Mesenchymal stem cell (in vitro differentiated cells and primary cell): Measurements from ENCODE around the gene TSPAN5.
A peak's percentile ranks its signal among the peaks of the same experiment; 100 is the strongest.
"Not testable (repeated sequence)": the region's sequence is repeated elsewhere in the genome, so short reads cannot be mapped to it uniquely, and the experiment has no call there.

Source experiments
- DNase-seq: peaks from one replicate; pipeline ENCODE4 v3.0.0-alpha.2; 2013
- H2AFZ ChIP-seq: one replicate; pipeline ENCODE4 v1.6.1; 2013; ENCODE audit warnings: low read depth, mild to moderate bottlenecking, control low read depth, inconsistent platforms, low read length, moderate library complexity
- H2AK5ac ChIP-seq: 2 replicates; pipeline ENCODE4 v1.6.1; 2013; ENCODE audit warnings: low read length, moderate library complexity, mild to moderate bottlenecking, inconsistent platforms; ENCODE audit not compliant: severe bottlenecking
- H2BK120ac ChIP-seq: one replicate; pipeline ENCODE4 v1.6.1; 2013; ENCODE audit warnings: low read depth, mild to moderate bottlenecking, inconsistent platforms, low read length, moderate library complexity
- H2BK12ac ChIP-seq, 2 experiments: one replicate each; pipeline ENCODE4 v1.6.1; 2013; ENCODE audit warnings: inconsistent platforms in 2 of 2, low read length in 2 of 2, mild to moderate bottlenecking in 2 of 2, moderate library complexity in 2 of 2, control low read depth in 1 of 2
- H2BK15ac ChIP-seq: one replicate; pipeline ENCODE4 v1.6.1; 2013; ENCODE audit warnings: mild to moderate bottlenecking, low read depth, inconsistent platforms; ENCODE audit not compliant: poor library complexity, severe bottlenecking
- H2BK5ac ChIP-seq: 2 replicates; pipeline ENCODE4 v1.6.1; 2013; ENCODE audit warnings: low read depth, mild to moderate bottlenecking, low read length, control low read depth, inconsistent platforms; ENCODE audit not compliant: poor library complexity, severe bottlenecking
- H3K14ac ChIP-seq, 2 experiments: one replicate each; pipeline ENCODE4 v1.6.1; 2013; ENCODE audit warnings: inconsistent platforms in 2 of 2, low read length in 2 of 2, control low read depth in 1 of 2, mild to moderate bottlenecking in 1 of 2, moderate library complexity in 1 of 2
- H3K18ac ChIP-seq, 2 experiments: one replicate each; pipeline ENCODE4 v1.6.1; 2013; ENCODE audit warnings: inconsistent platforms in 2 of 2, low read length in 2 of 2, control low read depth in 1 of 2, low read depth in 1 of 2, mild to moderate bottlenecking in 1 of 2
- H3K23ac ChIP-seq, 2 experiments: one replicate each; pipeline ENCODE4 v1.6.1; 2013; ENCODE audit warnings: inconsistent platforms in 2 of 2, low read length in 2 of 2, mild to moderate bottlenecking in 2 of 2, moderate library complexity in 2 of 2, control low read depth in 1 of 2
- H3K27ac ChIP-seq: 2 replicates; pipeline ENCODE4 v1.5.1; 2013; ENCODE audit warnings: mild to moderate bottlenecking, moderate library complexity, low read length, control low read depth, inconsistent platforms; ENCODE audit not compliant: poor library complexity, severe bottlenecking
- H3K27me3 ChIP-seq, 2 experiments: 2 replicates each; pipeline versions ENCODE4 v1.6.1 to v1.7.0; 2013; ENCODE audit warnings: low read length in 2 of 2, mild to moderate bottlenecking in 2 of 2, moderate library complexity in 2 of 2, control low read depth in 1 of 2, inconsistent platforms in 1 of 2; ENCODE audit not compliant: control insufficient read depth in 1 of 2, insufficient read depth in 1 of 2
- H3K36me3 ChIP-seq, 2 experiments: 2 replicates each; pipeline versions ENCODE4 v1.6.1 to v1.7.0; 2013; ENCODE audit warnings: low read length in 2 of 2, control low read depth in 1 of 2, inconsistent platforms in 1 of 2, low read depth in 1 of 2, mild to moderate bottlenecking in 1 of 2; ENCODE audit not compliant: insufficient read depth in 2 of 2, control insufficient read depth in 1 of 2
- H3K4ac ChIP-seq, 2 experiments: one replicate each; pipeline ENCODE4 v1.6.1; 2013; ENCODE audit warnings: inconsistent platforms in 2 of 2, low read length in 2 of 2, mild to moderate bottlenecking in 2 of 2, moderate library complexity in 2 of 2, control low read depth in 1 of 2, low read depth in 1 of 2
- H3K4me1 ChIP-seq: 2 replicates; pipeline ENCODE4 v1.6.1; 2013; ENCODE audit warnings: low read depth, low read length, control low read depth; ENCODE audit not compliant: control insufficient read depth, insufficient read depth
- H3K4me2 ChIP-seq: 2 replicates; pipeline ENCODE4 v1.6.1; 2013; ENCODE audit warnings: low read length, mild to moderate bottlenecking, inconsistent platforms; ENCODE audit not compliant: poor library complexity, severe bottlenecking
- H3K4me3 ChIP-seq, 2 experiments: 2 replicates each; pipeline versions ENCODE4 v1.5.1 to v1.7.0; 2013; ENCODE audit warnings: low read length in 2 of 2, mild to moderate bottlenecking in 2 of 2, control low read depth in 1 of 2, low read depth in 1 of 2; ENCODE audit not compliant: insufficient read depth in 1 of 2
- H3K79me1 ChIP-seq: replicated peaks from 2 replicates; pipeline ENCODE4 v1.6.1; 2013; ENCODE audit warnings: mild to moderate bottlenecking, control low read depth, low read length, inconsistent platforms; ENCODE audit not compliant: poor library complexity, severe bottlenecking
- H3K9ac ChIP-seq: 2 replicates; pipeline ENCODE4 v1.7.0; 2013; ENCODE audit warnings: mild to moderate bottlenecking, low read length, moderate library complexity
- H3K9me3 ChIP-seq: 2 replicates; pipeline ENCODE4 v1.7.0; 2013; ENCODE audit warnings: mild to moderate bottlenecking, low read length; ENCODE audit not compliant: control insufficient read depth
- H4K8ac ChIP-seq: one replicate; pipeline ENCODE4 v1.6.1; 2013; ENCODE audit warnings: inconsistent platforms, mild to moderate bottlenecking, low read length, moderate library complexity
- H4K91ac ChIP-seq: one replicate; pipeline ENCODE4 v1.6.1; 2013; ENCODE audit warnings: mild to moderate bottlenecking, low read length, inconsistent platforms
- WGBS: methylation state at CpG from one replicate; pipeline ENCODE4 v1.1.7; 2013; ENCODE audit warnings: mixed read lengths; 5-methylcytosine and 5-hydroxymethylcytosine counted together

The TSPAN5 gene

DNA sequence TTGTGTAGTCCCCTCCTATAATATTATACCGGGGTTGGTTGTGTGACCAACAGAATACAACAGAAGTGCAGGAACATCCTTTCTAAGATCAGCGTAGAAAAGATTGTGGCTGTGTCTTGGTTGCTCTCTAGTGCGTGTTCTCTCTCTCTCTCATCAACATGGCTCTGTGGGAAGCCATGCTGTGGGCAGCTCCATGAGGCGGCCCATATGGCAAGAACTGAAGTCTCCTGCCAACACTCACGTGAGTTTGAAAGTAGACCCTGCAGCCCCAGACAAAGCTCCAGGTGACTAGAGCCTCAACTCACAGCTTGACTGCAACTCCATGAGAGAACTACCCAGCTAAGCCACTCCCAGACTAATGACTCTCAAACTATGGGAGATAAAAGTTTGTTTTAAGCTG, 118.7 kb downstream of the TSPAN5 start:
- Histone ChIP-seq H3K27ac (no peak overlapping the region), H3K14ac (no peak overlapping the region), H3K9ac (no peak overlapping the region), H2BK120ac (no peak overlapping the region), H2BK12ac (no peak overlapping the region), H3K27me3 (no peaks in the 10 kb centered on the region), H2BK5ac (no peak overlapping the region), H3K4me2 (no peak overlapping the region), H3K18ac (no peak overlapping the region), H3K9me3 (no peaks in the 10 kb centered on the region), H3K4me1 (peaks cover 3% of the 10 kb centered on the region), H3K4me3 (no peak overlapping the region), H3K23ac (no peak overlapping the region), H2BK15ac (no peak overlapping the region), H4K91ac (peak overlapping the region; percentile 39), H4K8ac (no peak overlapping the region), H2AFZ (no peak overlapping the region), H3K36me3 (peaks cover 0 to 19% of the 10 kb centered on the region in 2 experiments), H2AK5ac (no peak overlapping the region), H3K79me1 (peaks cover 38% of the 10 kb centered on the region), H3K4ac (no peak overlapping the region)
- WGBS = over 99% methylated on average over 5 of the region's 5 CpGs
- DNase-seq = no peak

DNA sequence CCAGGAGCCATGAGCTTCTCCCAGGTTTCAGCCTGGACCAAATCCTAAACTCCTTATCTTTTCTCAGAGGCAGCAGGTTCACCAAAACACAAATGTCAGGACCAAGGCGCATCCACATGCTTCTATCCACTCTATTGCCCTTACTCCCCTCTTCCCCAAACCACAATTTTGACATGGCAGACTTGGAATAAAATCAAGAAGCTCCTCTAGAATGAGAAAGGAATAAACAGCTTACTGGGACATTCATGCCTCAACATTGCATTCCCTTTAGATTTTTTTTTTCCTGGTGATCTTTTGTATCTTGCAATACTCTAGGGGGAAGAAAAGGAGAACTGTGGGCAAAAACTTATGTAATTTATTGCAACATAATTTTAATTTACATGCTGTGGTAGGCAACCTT, 119.1 kb downstream of the TSPAN5 start:
- Histone ChIP-seq H3K9me3 (no peaks in the 10 kb centered on the region), H3K27me3 (no peaks in the 10 kb centered on the region)
- WGBS = 88% methylated on average over 1 of the region's 1 CpG

DNA sequence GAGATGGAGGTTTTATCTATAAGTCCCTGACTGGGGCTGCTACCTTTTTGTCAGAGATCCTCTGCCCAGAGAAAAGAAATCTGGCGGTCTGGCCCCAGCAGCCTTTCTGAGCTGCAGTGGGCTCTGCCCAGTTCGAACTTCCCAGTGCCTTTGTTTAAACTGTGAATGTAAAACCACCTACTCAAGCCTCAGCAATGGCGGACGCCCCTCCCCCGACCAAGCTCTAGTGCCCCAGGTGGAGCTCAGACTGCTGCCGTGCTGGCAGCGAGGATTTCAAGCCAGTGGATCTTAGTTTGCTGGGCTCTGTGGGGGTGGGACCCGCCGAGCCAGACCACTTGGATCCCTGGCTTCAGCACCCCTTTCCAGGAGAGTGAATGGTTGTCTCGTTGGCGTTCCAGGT, 121.8 kb downstream of the TSPAN5 start:
- DNase-seq = no peak
- no peak overlapping the region for H3K14ac ChIP-seq

More for the DNA sequence above, 119.1 kb downstream of the TSPAN5 start:
- Histone ChIP-seq H4K91ac (no peak overlapping the region), H4K8ac (no peak overlapping the region), H3K18ac (no peak overlapping the region), H3K27ac (no peak overlapping the region), H3K4me1 (peaks cover 3% of the 10 kb centered on the region), H3K4me2 (no peak overlapping the region), H2AK5ac (no peak overlapping the region), H2BK120ac (no peak overlapping the region), H2BK5ac (no peak overlapping the region), H2BK15ac (no peak overlapping the region), H3K14ac (no peak overlapping the region), H3K9ac (no peak overlapping the region), H3K4me3 (no peak overlapping the region), H2BK12ac (no peak overlapping the region), H3K4ac (no peak overlapping the region), H2AFZ (no peak overlapping the region), H3K79me1 (peaks cover 35% of the 10 kb centered on the region), H3K36me3 (peaks cover 0 to 19% of the 10 kb centered on the region in 2 experiments), H3K23ac (no peak overlapping the region)
- DNase-seq = no peak

DNA sequence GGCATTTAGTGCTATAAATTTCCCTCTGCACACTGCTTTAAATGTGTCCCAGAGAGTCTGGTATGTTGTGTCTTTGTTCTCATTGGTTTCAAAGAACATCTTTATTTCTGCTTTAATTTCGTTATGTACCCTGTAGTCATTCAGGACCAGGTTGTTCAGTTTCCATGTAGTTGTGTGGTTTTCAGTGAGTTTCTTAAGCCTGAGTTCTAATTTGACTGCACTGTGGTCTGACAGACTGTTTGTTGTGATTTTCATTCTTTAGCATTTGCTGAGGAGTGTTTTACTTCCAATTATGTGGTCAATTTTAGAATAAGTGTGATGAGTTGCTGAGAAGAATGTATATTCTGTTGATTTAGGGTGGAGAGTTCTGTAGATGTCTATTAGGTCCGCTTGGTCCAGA, 124.3 kb downstream of the TSPAN5 start:
- H2AFZ ChIP-seq, H2BK5ac ChIP-seq, H3K9ac ChIP-seq, H3K27ac ChIP-seq, H3K4me1 ChIP-seq, H3K14ac ChIP-seq, H3K4ac ChIP-seq, H3K18ac ChIP-seq, DNase-seq, H2BK12ac ChIP-seq, H3K4me2 ChIP-seq, H3K9me3 ChIP-seq, H2AK5ac ChIP-seq, H2BK15ac ChIP-seq, H4K91ac ChIP-seq, H3K23ac ChIP-seq, H3K27me3 ChIP-seq, H4K8ac ChIP-seq, H2BK120ac ChIP-seq, H3K4me3 ChIP-seq: not testable (repeated sequence)
- Histone ChIP-seq H3K36me3 (peaks cover 0 to 16% of the 10 kb centered on the region in 2 experiments), H3K79me1 (peaks cover 28% of the 10 kb centered on the region)
- WGBS = 95% methylated on average over 2 of the region's 2 CpGs

More for the DNA sequence above, 121.8 kb downstream of the TSPAN5 start:
- Histone ChIP-seq H4K8ac (no peak overlapping the region), H3K4me3 (no peak overlapping the region), H2BK5ac (no peak overlapping the region), H3K4me1 (peaks cover 3% of the 10 kb centered on the region), H3K27me3 (no peaks in the 10 kb centered on the region), H4K91ac (no peak overlapping the region), H3K36me3 (peaks cover 0 to 16% of the 10 kb centered on the region in 2 experiments), H2AK5ac (no peak overlapping the region), H2BK15ac (no peak overlapping the region), H3K9me3 (no peaks in the 10 kb centered on the region), H3K4me2 (no peak overlapping the region), H3K79me1 (peaks cover 25% of the 10 kb centered on the region), H2BK120ac (no peak overlapping the region), H3K18ac (no peak overlapping the region), H2AFZ (no peak overlapping the region), H3K27ac (no peak overlapping the region), H3K4ac (no peak overlapping the region), H3K23ac (no peak overlapping the region), H3K9ac (no peak overlapping the region), H2BK12ac (no peak overlapping the region)
- WGBS = 75% methylated on average over 11 of the region's 11 CpGs
